ENCODE measurements around the gene PTPN14. TPM values are rescaled to one million over a fixed set of nuclear protein-coding genes. Genes with fewer than 3 reads are reported as not detected.

Gene PTPN14
- total and polyA plus RNA-seq, 2 of the 8 experiments (the other 6 are each of a cell fraction or from before 2014, with no cell fraction given) = 14.4 to 93.6 TPM

GRCh38 chr1:214568328-214568727 is 16.9 kb upstream of the PTPN14 start:
- H3K9me3 ChIP-seq (ENCODE audit: insufficient read depth in 2 of 2, low read depth in 1 of 2, low read length in 1 of 2) = no peaks in the 10 kb centered on the region
- H2BK15ac ChIP-seq (ENCODE audit: low read length) = no peak overlapping the region
- H3K14ac ChIP-seq (ENCODE audit: insufficient read length) = no peak overlapping the region
- no peak overlapping the region for H2AFZ ChIP-seq (ENCODE audit: low read length)
- H3K79me2 ChIP-seq (ENCODE audit: control insufficient read depth in 1 of 2, insufficient read depth in 2 of 2, low read length in 2 of 2) = no peaks in the 10 kb centered on the region
- 92% methylated on average over 4 of the region's 4 CpGs; no CpG with 5 or more reads in 1 of the 2 experiments for WGBS, 2 experiments (ENCODE audit: extremely low coverage in 1 of 2, insufficient coverage in 1 of 2, insufficient read length in 1 of 2, insufficient replicate concordance in 2 of 2, low coverage in 1 of 2, low lambda C conversion rate in 2 of 2, missing lambda C conversion rate in 1 of 2)
- H3K4me1 ChIP-seq (replicated peaks in 1 of 4; ENCODE audit: control insufficient read depth in 3 of 4, insufficient read depth in 4 of 4, low read length in 3 of 4) = no peaks in the 10 kb centered on the region
- H3K36me3 ChIP-seq (ENCODE audit: control insufficient read depth in 2 of 4, insufficient read depth in 4 of 4, low read length in 3 of 4) = no peaks in the 10 kb centered on the region
- DNase-seq (ENCODE audit: low read depth in 1 of 2, low spot score in 2 of 2) = no peak
- H4K8ac ChIP-seq (ENCODE audit: extremely low read depth, insufficient read depth, low read length) = no peak overlapping the region
- no peaks in the 10 kb centered on the region for H4K20me1 ChIP-seq (replicated peaks in 1 of 2; ENCODE audit: control insufficient read depth in 1 of 2, insufficient read depth in 2 of 2, low read length in 2 of 2)
- ChIA-PET POLR2A (ENCODE audit: partially characterized antibody) (interaction anchor here (1.7 to 10.3 kb wide), 2 partner anchors 13 to 17 kb away, joined by 4 to 70 read pairs; partner anchors contain the start of gene PTPN14), CTCF (ENCODE audit: partially characterized antibody) (interaction anchor here (0.8 to 3.0 kb wide), 10 partner anchors 13 to 306 kb away, joined by 3 to 7 read pairs (median 4); no protein-coding TSS in a partner anchor)
- FAIRE-seq = no peak
- no peak overlapping the region for H4K91ac ChIP-seq (replicated peaks; ENCODE audit: insufficient read length, low read length)
- H3K4me3 ChIP-seq (ENCODE audit: extremely low read depth in 1 of 4, insufficient read depth in 2 of 4, low read depth in 3 of 4, low read length in 4 of 4) = no peak overlapping the region
- no peak overlapping the region for H2BK12ac ChIP-seq (ENCODE audit: low read depth, low read length)
- H3K9ac ChIP-seq (replicated peaks in 1 of 4; ENCODE audit: extremely low read depth in 1 of 4, low read depth in 3 of 4, low read length in 3 of 4) = no peak overlapping the region
- H3K18ac ChIP-seq (ENCODE audit: extremely low read depth, low read length) = no peak overlapping the region
- H3K23me2 ChIP-seq (ENCODE audit: low read depth, low read length) = no peaks in the 10 kb centered on the region; the same call in 1 of the 2 replicates
- no peak overlapping the region for H3K27ac ChIP-seq (ENCODE audit: low read depth, low read length)
- H3K27me3 ChIP-seq (replicated peaks in 1 of 4; ENCODE audit: control insufficient read depth in 3 of 4, extremely low read depth in 1 of 4, insufficient read depth in 3 of 4, low read length in 3 of 4) = no peaks in the 10 kb centered on the region
- H3K23ac ChIP-seq (ENCODE audit: insufficient read length) = no peak overlapping the region
- H3K56ac ChIP-seq (replicated peaks; ENCODE audit: insufficient read length, low read depth, low read length) = no peak overlapping the region
- no peak overlapping the region for H3K4me2 ChIP-seq (ENCODE audit: insufficient read depth in 1 of 2, low read depth in 2 of 2, low read length in 2 of 2)
- no peak overlapping the region for H2BK120ac ChIP-seq (replicated peaks; ENCODE audit: low read depth, low read length)
- H4K5ac ChIP-seq (ENCODE audit: insufficient read length, low read depth, low read length) = no peak overlapping the region
- no peak overlapping the region for H2BK5ac ChIP-seq (ENCODE audit: low read depth, low read length)
- H2BK20ac ChIP-seq (ENCODE audit: low read length) = no peak overlapping the region
- H3K4ac ChIP-seq (replicated peaks; ENCODE audit: insufficient read length, low read depth, low read length) = no peak overlapping the region
- no peaks in the 10 kb centered on the region for H3K79me1 ChIP-seq (ENCODE audit: low read depth, low read length)
- H2AK5ac ChIP-seq (ENCODE audit: low read depth, low read length) = no peak overlapping the region
- TF ChIP-seq KDM4A (IDR thresholded peaks at IDR 0.05; ENCODE audit: low read depth, low read length, severe bottlenecking) (no peak), SP1 (IDR thresholded peaks at IDR 0.05; ENCODE audit: low read depth, low read length) (no peak), BCL11A (IDR thresholded peaks at IDR 0.05; ENCODE audit: low read depth in 2 of 2, low read length in 2 of 2) (no peak), CTCF (IDR thresholded peaks at IDR 0.05; ENCODE audit: control extremely low read depth in 1 of 3, insufficient read depth in 1 of 3, low read depth in 1 of 3, low read length in 3 of 3) (no peak), PHF8 (conservative IDR thresholded peaks at IDR 0.05; ENCODE audit: low read depth, low read length) (no peak), MAFK (IDR thresholded peaks at IDR 0.05; ENCODE audit: low read depth, low read length) (no peak), RBBP5 (IDR thresholded peaks at IDR 0.05; ENCODE audit: borderline replicate concordance, low read depth, low read length) (no peak), CHD2 (IDR thresholded peaks at IDR 0.05; ENCODE audit: low read length) (no peak), SP2 (IDR thresholded peaks at IDR 0.05; ENCODE audit: low read length) (no peak), TEAD4 (IDR thresholded peaks at IDR 0.05; ENCODE audit: low read depth, low read length) (no peak), ASH2L (IDR thresholded peaks at IDR 0.05; ENCODE audit: low read length) (no peak), NANOG (IDR thresholded peaks at IDR 0.05; ENCODE audit: insufficient read depth, low read depth, low read length, poor library complexity, severe bottlenecking) (no peak), TCF12 (IDR thresholded peaks at IDR 0.05; ENCODE audit: low read depth, low read length) (no peak)
